GM18951 (cell line): ENCODE measurements around the gene BNC2.

Experiments used
- POLR2A ChIP-seq: IDR thresholded peaks from 4 replicates; pipeline ENCODE4 v1.6.1; 2011; ENCODE audit warnings: mild to moderate bottlenecking; ENCODE audit not compliant: insufficient read length, insufficient read depth; ENCODE audit errors: extremely low read depth
- in situ Hi-C: fragments of 300-500 bp; cut with MboI; formaldehyde crosslinking; loops from one replicate; pipeline ENCODE4 v1.12.0; 2022; ENCODE audit warnings: low sequenced_read_pairs, mixed read lengths, inconsistent platforms; ENCODE audit not compliant: unreplicated experiment

BNC2 gene

GRCh38 chr9:16619402-16619801, 251.1 kb downstream of the BNC2 start:
- no peak for TF ChIP-seq POLR2A
- in situ Hi-C loops: no loop called here

- no peak for TF ChIP-seq POLR2A
- in situ Hi-C loops: no loop called here
Measured at GRCh38 chr9:16618524-16618923, 251.9 kb downstream of the BNC2 start.

DNA sequence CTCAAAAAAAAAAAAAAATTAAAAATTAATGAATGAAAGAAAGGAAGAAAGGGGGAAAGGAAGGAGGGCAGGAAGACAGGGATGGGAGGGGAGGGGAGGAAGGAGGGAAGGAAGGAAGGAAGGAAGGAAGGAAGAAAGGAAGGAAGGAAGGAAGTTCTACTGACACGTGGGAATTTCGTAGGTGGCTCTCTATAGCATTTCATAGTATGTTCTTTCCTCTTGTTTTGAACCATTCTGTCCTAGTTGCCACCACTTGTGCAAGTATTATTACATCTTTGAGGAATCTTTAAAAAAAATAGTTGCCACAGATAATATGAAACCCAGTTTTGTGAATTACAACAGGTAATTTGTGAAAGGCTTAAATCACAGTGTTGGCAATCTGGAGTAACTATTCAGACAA, 253.8 kb downstream of the BNC2 start:
- TF ChIP-seq POLR2A: no peak
- in situ Hi-C loops: no loop called here

- TF ChIP-seq POLR2A: no peak
- in situ Hi-C loops: no loop called here
Measured at GRCh38 chr9:16615451-16615850, 255.0 kb downstream of the BNC2 start.

- in situ Hi-C loops: no loop called here
Measured at GRCh38 chr9:16613605-16614004, 256.9 kb downstream of the BNC2 start.

GRCh38 chr9:16613051-16613450, 257.4 kb downstream of the BNC2 start:
- TF ChIP-seq POLR2A: no peak
- in situ Hi-C loops: no loop called here

More at GRCh38 chr9:16613605-16614004, 256.9 kb downstream of the BNC2 start:
- no peak for TF ChIP-seq POLR2A

DNA sequence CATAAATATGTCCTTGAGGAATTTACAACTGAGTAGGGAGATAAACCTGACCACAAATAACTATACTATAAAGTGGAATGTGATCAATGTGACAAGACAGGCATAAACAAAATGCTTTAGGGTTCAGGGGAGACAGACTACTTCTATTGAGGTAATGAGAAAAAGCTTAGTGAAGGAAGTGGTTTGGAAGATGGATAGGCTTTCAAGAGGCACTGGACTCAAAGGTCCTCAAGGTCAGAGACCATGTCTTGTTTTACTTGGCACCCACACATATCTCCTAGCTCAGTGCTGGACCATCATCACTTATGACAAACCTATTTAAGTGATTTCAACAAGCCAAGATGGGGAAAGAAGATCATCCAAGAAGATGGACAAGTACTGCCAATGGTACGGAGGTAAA, 257.8 kb downstream of the BNC2 start:
- in situ Hi-C loops: no loop called here
- no peak for TF ChIP-seq POLR2A

DNA sequence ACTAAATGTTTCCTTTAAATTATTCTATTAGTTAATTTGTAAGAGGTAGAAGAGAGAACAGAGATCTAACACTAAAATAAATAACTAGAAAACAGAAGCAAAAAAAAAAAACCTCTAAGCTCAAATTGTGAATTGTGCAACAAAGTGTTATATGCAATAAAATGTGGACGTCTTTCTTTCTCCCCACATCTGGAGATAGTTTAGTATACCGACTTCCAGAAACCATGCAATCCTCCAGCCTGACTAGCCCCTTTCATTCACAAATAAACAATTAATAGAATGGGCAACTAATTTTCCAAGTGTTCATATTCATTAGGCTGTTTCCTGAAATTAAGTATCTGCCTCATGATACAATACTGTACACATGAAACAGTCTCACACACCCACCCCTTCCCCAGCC, 258.5 kb downstream of the BNC2 start:
- no peak for TF ChIP-seq POLR2A
- in situ Hi-C loops: no loop called here

- no peak for TF ChIP-seq POLR2A
- in situ Hi-C loops: no loop called here
Measured at GRCh38 chr9:16611001-16611400, 259.5 kb downstream of the BNC2 start.

GRCh38 chr9:16610538-16610937, 259.9 kb downstream of the BNC2 start:
- in situ Hi-C loops: no loop called here
- no peak for TF ChIP-seq POLR2A

DNA sequence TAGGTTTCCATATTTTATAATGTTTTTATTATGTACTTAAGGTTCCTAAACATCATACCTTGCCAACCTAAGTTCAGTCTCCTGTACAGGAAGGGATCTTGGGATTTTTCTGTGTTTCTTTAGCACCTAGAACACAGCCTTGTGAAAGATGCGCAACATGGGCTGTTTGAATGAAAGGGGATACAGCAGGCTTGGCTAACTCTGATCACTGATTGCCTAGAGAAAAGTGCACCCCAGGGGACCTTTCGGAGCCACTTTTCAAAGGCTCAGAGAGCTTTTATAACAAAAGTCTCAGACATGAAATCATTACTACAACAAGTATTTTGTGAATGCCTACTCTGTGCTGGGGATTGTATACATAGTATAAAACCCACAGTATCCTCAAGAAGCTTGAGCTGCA, 261.6 kb downstream of the BNC2 start:
- in situ Hi-C loops: no loop called here
- no peak for TF ChIP-seq POLR2A

DNA sequence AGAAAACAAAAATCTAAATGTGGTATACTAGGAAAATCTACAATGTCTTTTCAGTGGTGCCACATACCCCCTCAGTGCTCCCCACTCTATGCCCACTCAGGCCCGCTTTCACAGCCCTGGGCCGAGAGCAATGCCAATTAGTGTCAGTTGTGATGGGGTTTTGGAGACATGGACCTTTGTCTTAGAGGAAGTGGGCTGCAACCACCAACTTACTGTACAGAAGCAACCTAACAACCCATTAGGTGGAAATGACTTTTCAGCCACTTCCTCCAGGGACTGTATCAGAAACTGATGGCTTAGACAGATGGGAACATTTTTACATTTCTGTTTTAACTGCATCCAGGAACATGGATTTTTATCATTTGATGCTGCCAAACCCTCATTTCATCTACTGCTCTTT, 268.0 kb downstream of the BNC2 start:
- TF ChIP-seq POLR2A: no peak
- in situ Hi-C loops: no loop called here

DNA sequence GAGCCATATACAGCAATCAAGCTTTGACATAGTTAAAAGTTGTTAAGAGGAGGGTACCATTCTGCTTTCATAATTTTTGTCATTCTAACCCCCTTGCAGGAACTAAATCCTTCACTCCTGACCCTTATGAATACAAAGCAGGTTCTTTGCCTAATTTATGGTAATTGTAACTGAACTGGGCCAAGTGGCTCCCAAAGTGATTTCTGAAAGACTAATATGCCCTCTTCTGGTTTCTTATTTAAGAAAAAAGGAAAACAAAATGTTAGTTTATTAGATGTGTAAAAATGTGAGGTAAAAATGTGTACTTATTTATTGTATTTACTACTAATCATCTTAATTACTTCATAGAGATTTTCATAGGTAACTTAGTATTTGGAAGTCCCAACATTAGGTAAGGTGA, 268.5 kb downstream of the BNC2 start:
- in situ Hi-C loops: no loop called here
- no peak for TF ChIP-seq POLR2A

DNA sequence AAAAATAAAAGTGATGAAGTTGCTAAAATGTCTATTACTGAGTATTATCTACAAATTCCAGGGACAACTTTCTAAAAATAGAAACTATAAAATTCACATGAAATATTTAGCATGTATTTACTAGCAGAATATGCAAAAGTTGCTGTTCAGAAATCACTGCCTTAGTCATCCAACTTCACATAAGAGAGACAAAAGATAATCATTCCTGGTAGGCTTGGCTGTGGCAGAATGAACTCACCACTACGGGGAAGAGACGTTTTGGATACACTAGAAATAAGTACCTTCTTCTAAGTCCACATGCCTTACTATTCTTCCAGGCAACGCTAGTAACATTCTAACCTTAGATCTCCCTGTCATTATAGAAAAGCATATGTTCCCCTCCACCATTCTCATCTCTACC, 272.2 kb downstream of the BNC2 start:
- TF ChIP-seq POLR2A: no peak
- in situ Hi-C loops: no loop called here

DNA sequence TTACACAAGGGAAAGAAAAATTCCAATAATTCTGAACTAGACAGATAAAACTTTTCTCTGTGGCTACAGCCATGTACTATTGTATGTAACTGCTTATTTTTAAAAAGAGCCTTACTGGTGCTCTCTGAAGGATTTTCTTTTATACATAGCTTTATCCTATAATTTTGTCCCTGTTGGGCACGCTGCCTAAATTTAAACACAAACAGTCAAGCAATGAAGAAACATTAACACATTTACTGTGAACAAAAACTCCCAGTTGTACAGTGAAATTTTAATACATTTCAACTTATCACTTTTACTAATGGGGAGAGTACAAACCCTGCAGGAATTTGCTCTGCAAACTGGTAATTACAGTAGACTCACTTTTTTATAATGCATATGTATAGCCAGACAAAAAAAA, 273.3 kb downstream of the BNC2 start:
- TF ChIP-seq POLR2A: no peak
- in situ Hi-C loops: no loop called here
